Endothelial cell of umbilical vein (primary cell): ENCODE data around the gene MALT1. TPM values are rescaled to one million over a fixed set of nuclear protein-coding genes. Genes with fewer than 3 reads are reported as not detected.

Experiments used
- BruUV-seq: library from RNA; stranded (reverse); fragments of 400-500 nt; replicated peaks from 2 replicates; lab custom pipeline; 2021; lab: Mats Ljungman, UMichigan
- CTCF ChIA-PET: fragments of 300-600, 350-600 bp; sonication (Branson Sonifier 250); formaldehyde crosslinking; loops from one replicate; lab custom pipeline; 2021; ENCODE audit warnings: antibody characterized with exemption, inconsistent platforms; lab: Charles Lee
- POLR2A ChIA-PET: fragments of 300-600, 350-600 bp; sonication (Branson Sonifier 250); formaldehyde crosslinking; loops from one replicate; lab custom pipeline; 2021; ENCODE audit warnings: antibody characterized with exemption, inconsistent platforms; lab: Charles Lee
- DNase-seq: peaks from one replicate; pipeline ENCODE4 v3.0.0-alpha.2; 2011; ENCODE audit warnings: low read depth, low spot score
- FAIRE-seq: peaks from 2 replicates; lab custom pipeline; 2011; peaks lifted over from hg19 to GRCh38; lab: Jason Lieb, UNC
- H2AFZ ChIP-seq: 2 replicates; pipeline ENCODE4 v1.6.0; 2012; ENCODE audit warnings: low read depth, low read length, control low read depth, inconsistent platforms
- H3K27ac ChIP-seq: 2 replicates; pipeline ENCODE4 v1.5.1; 2011; ENCODE audit warnings: low read depth, mild to moderate bottlenecking, control low read depth, low read length, moderate library complexity; ENCODE audit not compliant: insufficient read depth
- H3K27me3 ChIP-seq, 2 experiments: 2 replicates each; pipeline versions ENCODE4 v1.6.0 to v1.6.1; 2011; ENCODE audit warnings: low read length in 2 of 2, mixed read lengths in 1 of 2; ENCODE audit not compliant: control insufficient read depth in 2 of 2, insufficient read depth in 2 of 2
- H3K36me3 ChIP-seq, 2 experiments: 2 replicates in 1 of 2; 3 replicates in 1 of 2; pipeline ENCODE4 v1.5.1; 2011; ENCODE audit warnings: low read length in 2 of 2, mild to moderate bottlenecking in 1 of 2, moderate library complexity in 1 of 2; ENCODE audit not compliant: control insufficient read depth in 2 of 2, insufficient read depth in 2 of 2; ENCODE audit errors: extremely low read depth in 1 of 2
- H3K4me1 ChIP-seq: 3 replicates; pipeline ENCODE4 v1.5.1; 2011; ENCODE audit warnings: mild to moderate bottlenecking, low read length; ENCODE audit not compliant: control insufficient read depth, insufficient read depth; ENCODE audit errors: extremely low read depth
- H3K4me2 ChIP-seq: 2 replicates; pipeline ENCODE4 v1.6.1; 2011; ENCODE audit warnings: low read length, control low read depth, mixed read lengths; ENCODE audit not compliant: insufficient read depth
- H3K4me3 ChIP-seq, 3 experiments: fragments of 200-600 bp in 1 of 3; sonication (generic), shearing (Covaris generic) in 1 of 3; replicated peaks in 1 of 3; 2 replicates each; pipeline ENCODE4 v1.5.1; 2011 to 2016; ENCODE audit warnings: control low read depth in 3 of 3, low read length in 3 of 3, mild to moderate bottlenecking in 2 of 3, inconsistent platforms in 1 of 3, low read depth in 1 of 3, moderate library complexity in 1 of 3; ENCODE audit not compliant: insufficient read depth in 1 of 3
- H3K79me2 ChIP-seq: 2 replicates; pipeline ENCODE4 v1.6.0; 2012; ENCODE audit warnings: low read length, inconsistent platforms; ENCODE audit not compliant: control insufficient read depth, insufficient read depth
- H3K9ac ChIP-seq: replicated peaks from 2 replicates; pipeline ENCODE3; 2011; ENCODE audit warnings: low read length, control low read depth; ENCODE audit not compliant: insufficient read depth; ENCODE audit errors: extremely low read depth
- H3K9me1 ChIP-seq: replicated peaks from 3 replicates; pipeline ENCODE4 v1.6.0; 2011; ENCODE audit warnings: mild to moderate bottlenecking, low read length; ENCODE audit not compliant: control insufficient read depth, insufficient read depth; ENCODE audit errors: extremely low read depth
- H3K9me3 ChIP-seq: replicated peaks from 2 replicates; pipeline ENCODE4 v1.5.1; 2012; ENCODE audit warnings: low read length, inconsistent platforms; ENCODE audit not compliant: control insufficient read depth, insufficient read depth
- H4K20me1 ChIP-seq: replicated peaks from 2 replicates; pipeline ENCODE3; 2011; ENCODE audit warnings: mild to moderate bottlenecking, low read length; ENCODE audit not compliant: control insufficient read depth, insufficient read depth; ENCODE audit errors: extremely low read depth
- CTCF ChIP-seq, 2 donors: IDR thresholded peaks; 1 replicate in 1 of 2; 2 replicates in 1 of 2; pipeline ENCODE4 v1.5.1; 2011; ENCODE audit warnings: low read length in 2 of 2, mild to moderate bottlenecking in 2 of 2, moderate library complexity in 2 of 2, control low read depth in 1 of 2, inconsistent platforms in 1 of 2, low read depth in 1 of 2; ENCODE audit not compliant: insufficient read depth in 1 of 2; ENCODE audit errors: extremely low read depth in 1 of 2
- EZH2 ChIP-seq: IDR thresholded peaks from 2 replicates; pipeline ENCODE4 v1.6.1; 2012; ENCODE audit warnings: borderline replicate concordance, low read depth, mild to moderate bottlenecking, moderate library complexity, low read length, inconsistent platforms; ENCODE audit not compliant: severe bottlenecking
- FOS ChIP-seq: IDR thresholded peaks from 2 replicates; pipeline ENCODE4 v1.6.1; 2011; ENCODE audit warnings: mild to moderate bottlenecking, low read length, moderate library complexity, borderline replicate concordance; ENCODE audit not compliant: insufficient read depth
- GATA2 ChIP-seq: IDR thresholded peaks from 2 replicates; pipeline ENCODE4 v1.7.0; 2011; ENCODE audit warnings: low read depth, mild to moderate bottlenecking, moderate library complexity, mixed read lengths, low read length; ENCODE audit not compliant: insufficient read length, insufficient read depth
- JUN ChIP-seq: IDR thresholded peaks from 2 replicates; pipeline ENCODE4 v1.6.1; 2011; ENCODE audit warnings: borderline replicate concordance, low read depth; ENCODE audit not compliant: insufficient read length, insufficient read depth
- MAX ChIP-seq: IDR thresholded peaks from 2 replicates; pipeline ENCODE4 v1.6.1; 2011; ENCODE audit not compliant: insufficient read depth, insufficient read length
- MYC ChIP-seq: IDR thresholded peaks from one replicate; pipeline ENCODE4 v1.6.1; 2011; ENCODE audit warnings: mild to moderate bottlenecking, low read depth, low read length
- POLR2A ChIP-seq: IDR thresholded peaks from 2 replicates; pipeline ENCODE4 v1.6.1; 2012; ENCODE audit warnings: low read depth, mild to moderate bottlenecking, control low read depth, low read length
- POLR2AphosphoS5 ChIP-seq: IDR thresholded peaks from 2 replicates; pipeline ENCODE4 v1.6.1; 2012; ENCODE audit warnings: low read depth, mild to moderate bottlenecking, control low read depth, low read length, moderate library complexity; ENCODE audit not compliant: insufficient read depth
- dilution Hi-C: fragments of 300-500 bp; cut with MboI; formaldehyde crosslinking; loops from one replicate; pipeline ENCODE4 v1.15.0; 2019; ENCODE audit warnings: low sequenced_read_pairs; ENCODE audit not compliant: extremely low pct_ligation_motif_present
- intact Hi-C: fragments of 100-400 bp; cut with micrococcal nuclease; formaldehyde crosslinking; loops from one replicate; pipeline ENCODE4 v1.10.0; 2022
- polyA plus RNA-seq, 4 experiments: library from polyadenylated mRNA; depleted of rRNA in 3 of 4; stranded (reverse) in 3 of 4; unstranded in 1 of 4; fragments of >200 nt; gene quantifications; 2 replicates each; pipeline versions ENCODE4 v1.2.1 to v1.2.3, GENCODE V29; 2011 to 2012; ENCODE audit warnings: missing spikeins in 1 of 4
- total RNA-seq: library from RNA; stranded (reverse); gene quantifications from 2 replicates; pipeline ENCODE4 v1.2.3, GENCODE V29; 2021

The MALT1 gene
- total and polyA plus RNA-seq, 2 donors (not counting 3 experiments of a cell fraction or from before 2014, with no cell fraction given): 2.8 to 5.1 TPM

- H3K4me1 ChIP-seq: peaks cover 9% of the 10 kb centered on the region
- no peak overlapping the region for H3K4me2 ChIP-seq
- no peak overlapping the region for H2AFZ ChIP-seq
- no peaks in the 10 kb centered on the region for H3K79me2 ChIP-seq
- no peak overlapping the region for H3K9ac ChIP-seq
- no peaks in the 10 kb centered on the region for H4K20me1 ChIP-seq
- intact Hi-C loops (no loop called here), dilution Hi-C loops (loop anchor here (25.0 kb wide), 1 partner anchor 282 kb away; no protein-coding TSS in a partner anchor)
- FAIRE-seq: no peak
- TF ChIP-seq MAX (no peak), POLR2A (no peak), MYC (no peak), CTCF (IDR thresholded peaks at IDR 0.05; ENCODE audit: extremely low read depth in 1 of 2, insufficient read depth in 1 of 2, low read depth in 1 of 2, low read length in 2 of 2) (no peak), FOS (no peak), GATA2 (no peak), POLR2AphosphoS5 (no peak), JUN (no peak), EZH2 (no peak)
- no peaks in the 10 kb centered on the region for H3K36me3 ChIP-seq
- no TSS peak for BruUV-seq
- H3K9me1 ChIP-seq: no peaks in the 10 kb centered on the region
- no peak overlapping the region for H3K4me3 ChIP-seq
- ChIA-PET POLR2A (no interaction called here), CTCF (interaction anchor here (25.4 kb wide), 1 partner anchor 285 kb away, joined by 994 read pairs; no protein-coding TSS in a partner anchor)
- no peak for DNase-seq
- no peaks in the 10 kb centered on the region for H3K27me3 ChIP-seq
- no peak overlapping the region for H3K27ac ChIP-seq
- H3K9me3 ChIP-seq: no peaks in the 10 kb centered on the region
Measured at GRCh38 chr18:58780045-58780444, 108.8 kb downstream of the MALT1 start.
